WTC11 (cell line): ENCODE data around the gene ANXA5. TPM values are rescaled to one million over a fixed set of nuclear protein-coding genes. Genes with fewer than 3 reads are reported as not detected.

ENCODE experiments used
- ATAC-seq: fragments of 200-7000 bp; cut with Tn5 transposase; 2 replicates; pipeline ENCODE4 v1.10.0; 2021; ENCODE audit warnings: mild to moderate bottlenecking, moderate library complexity
- CTCF ChIA-PET: fragments of 300-600 bp; sonication (Branson Sonifier 250); formaldehyde crosslinking; loops from one replicate; lab custom pipeline; 2021; ENCODE audit warnings: antibody characterized with exemption; lab: Charles Lee
- POLR2A ChIA-PET: fragments of 350-600 bp; sonication (Branson Sonifier 250); formaldehyde crosslinking; loops from one replicate; lab custom pipeline; 2021; ENCODE audit warnings: antibody characterized with exemption; lab: Charles Lee
- DNase-seq: peaks from one replicate; pipeline ENCODE4 v3.0.0; 2021; ENCODE audit warnings: low spot score
- H3K27ac Mint-ChIP-seq: 2 replicates; pipeline ENCODE4 v1.8.0; 2021; ENCODE audit warnings: mixed read lengths
- H3K27me3 Mint-ChIP-seq: 2 replicates; pipeline ENCODE4 v1.8.0; 2021; ENCODE audit warnings: low read depth, mild to moderate bottlenecking, moderate library complexity, mixed read lengths
- H3K36me3 Mint-ChIP-seq: 2 replicates; pipeline ENCODE4 v1.8.0; 2021; ENCODE audit warnings: mixed read lengths
- H3K4me1 Mint-ChIP-seq: 2 replicates; pipeline ENCODE4 v1.8.0; 2022; ENCODE audit warnings: mixed read lengths
- H3K4me3 Mint-ChIP-seq: 2 replicates; pipeline ENCODE4 v1.8.0; 2021; ENCODE audit warnings: mild to moderate bottlenecking, moderate library complexity, mixed read lengths
- H3K9me3 Mint-ChIP-seq: 2 replicates; pipeline ENCODE4 v1.8.0; 2021; ENCODE audit warnings: mixed read lengths
- ARID4B ChIP-seq: sonication (generic); formaldehyde crosslinking; IDR thresholded peaks from 2 replicates; pipeline ENCODE4 v1.8.0; 2023; ENCODE audit warnings: missing genetic modification reagents, mild to moderate bottlenecking, borderline replicate concordance
- ATF1 ChIP-seq: sonication (generic); formaldehyde crosslinking; IDR thresholded peaks from 2 replicates; pipeline ENCODE4 v1.8.1; 2023; ENCODE audit warnings: mild to moderate bottlenecking, moderate library complexity, missing genetic modification reagents
- CREB1 ChIP-seq: sonication (generic); formaldehyde crosslinking; IDR thresholded peaks from 2 replicates; pipeline ENCODE4 v1.8.0; 2023; ENCODE audit warnings: mild to moderate bottlenecking, missing genetic modification reagents
- FOXJ3 ChIP-seq: sonication (generic); formaldehyde crosslinking; IDR thresholded peaks from 2 replicates; pipeline ENCODE4 v1.9.0; 2021; ENCODE audit warnings: missing genetic modification reagents, mild to moderate bottlenecking, borderline replicate concordance
- GRHL2 ChIP-seq: fragments of 250-450 bp; sonication (Bioruptor Pico); IDR thresholded peaks from 2 replicates; pipeline ENCODE4 v1.8.0; 2022; ENCODE audit warnings: mild to moderate bottlenecking, moderate library complexity; ENCODE audit not compliant: insufficient replicate concordance, severe bottlenecking
- HMGA2 ChIP-seq: fragments of 250-450 bp; sonication (Bioruptor Pico); IDR thresholded peaks from 2 replicates; pipeline ENCODE4 v1.4.0; 2021; ENCODE audit warnings: mild to moderate bottlenecking, moderate library complexity
- NFE2L1 ChIP-seq: sonication (generic); formaldehyde crosslinking; IDR thresholded peaks from 2 replicates; pipeline ENCODE4 v1.8.1; 2023; ENCODE audit warnings: missing genetic modification reagents
- OVOL2 ChIP-seq: fragments of 250-450 bp; sonication (Bioruptor Pico); IDR thresholded peaks from 2 replicates; pipeline ENCODE4 v1.9.0; 2021; ENCODE audit warnings: mild to moderate bottlenecking, borderline replicate concordance
- PREB ChIP-seq: sonication (generic); formaldehyde crosslinking; IDR thresholded peaks from 2 replicates; pipeline ENCODE4 v1.8.1; 2022; ENCODE audit warnings: mild to moderate bottlenecking, missing genetic modification reagents, moderate library complexity, borderline replicate concordance
- SMAD3 ChIP-seq: sonication (generic); formaldehyde crosslinking; IDR thresholded peaks from 2 replicates; pipeline ENCODE4 v1.8.0; 2022; ENCODE audit warnings: missing genetic modification reagents, mild to moderate bottlenecking, borderline replicate concordance
- SP1 ChIP-seq: sonication (generic); formaldehyde crosslinking; conservative IDR thresholded peaks from 2 replicates; pipeline ENCODE4 v1.8.1; 2022; ENCODE audit warnings: missing genetic modification reagents
- USF2 ChIP-seq: sonication (generic); formaldehyde crosslinking; IDR thresholded peaks from 2 replicates; pipeline ENCODE4 v1.8.1; 2023; ENCODE audit warnings: mild to moderate bottlenecking, missing genetic modification reagents, moderate library complexity
- ZNF121 ChIP-seq: sonication (generic); formaldehyde crosslinking; IDR thresholded peaks from 2 replicates; pipeline ENCODE4 v1.8.0; 2023; ENCODE audit warnings: missing genetic modification reagents
- ZNF138 ChIP-seq: sonication (generic); formaldehyde crosslinking; conservative IDR thresholded peaks from 2 replicates; pipeline ENCODE4 v1.8.1; 2022; ENCODE audit warnings: mild to moderate bottlenecking, moderate library complexity, missing genetic modification reagents
- ZNF219 ChIP-seq: sonication (generic); formaldehyde crosslinking; IDR thresholded peaks from 2 replicates; pipeline ENCODE4 v1.8.0; 2023; ENCODE audit warnings: missing genetic modification reagents, mild to moderate bottlenecking, borderline replicate concordance
- ZNF396 ChIP-seq: fragments of 250-450 bp; sonication (Bioruptor Pico); IDR thresholded peaks from 2 replicates; pipeline ENCODE4 v1.8.0; 2021; ENCODE audit warnings: mild to moderate bottlenecking, moderate library complexity, borderline replicate concordance
- ZSCAN18 ChIP-seq: fragments of 250-450 bp; sonication (Bioruptor Pico); IDR thresholded peaks from 2 replicates; pipeline ENCODE4 v2.1.2; 2022; ENCODE audit warnings: mild to moderate bottlenecking, moderate library complexity
- total RNA-seq: library from RNA; stranded (reverse); gene quantifications from 3 replicates; pipeline ENCODE4 v1.2.3, GENCODE V29; 2021
- TF ChIP-seq, protein P1 (sequence below): sonication (generic); formaldehyde crosslinking; IDR thresholded peaks from 2 replicates; pipeline ENCODE4 v1.8.0; 2022; ENCODE audit warnings: missing genetic modification reagents
- TF ChIP-seq, protein P2 (sequence below): sonication (generic); formaldehyde crosslinking; IDR thresholded peaks from 2 replicates; pipeline ENCODE4 v1.8.1; 2022; ENCODE audit warnings: low read depth, mild to moderate bottlenecking, moderate library complexity, missing genetic modification reagents, borderline replicate concordance

Gene ANXA5
- total RNA-seq, 1 experiment from 2014 or later = 186 TPM

GRCh38 chr4:121720109-121720508 lies 23.3 kb upstream of the ANXA5 start (continued):
- no peak for TF ChIP-seq USF2
- TF ChIP-seq OVOL2 (CRISPR knock-in tag) = no peak
- TF ChIP-seq GRHL2 (CRISPR knock-in tag) = no peak

DNA sequence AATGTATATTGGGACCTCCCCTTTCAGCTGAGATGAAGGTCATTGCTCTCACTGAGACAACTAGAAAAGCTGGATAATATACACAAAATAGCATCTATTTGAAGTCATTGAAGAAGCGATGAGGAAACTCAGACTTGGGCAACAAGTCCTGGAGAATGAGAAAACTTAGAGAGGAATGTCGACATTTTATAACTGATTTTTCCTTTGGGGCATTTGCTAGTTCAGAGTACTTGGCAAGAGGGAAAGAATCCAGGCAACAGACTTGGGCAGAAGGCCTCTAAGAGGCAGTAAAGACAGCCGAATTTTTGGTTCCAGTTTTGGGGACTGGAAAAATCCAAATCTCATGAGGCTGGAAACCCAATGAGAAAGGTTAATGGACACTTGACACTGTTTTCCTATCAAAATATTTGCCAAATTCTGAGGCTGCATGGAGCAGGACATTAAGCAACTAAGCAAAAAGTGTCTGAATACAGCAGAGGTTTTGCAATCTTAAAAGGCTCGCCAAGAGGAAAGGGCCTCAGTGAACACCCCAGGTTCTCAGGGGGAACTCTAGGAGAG lies 21.0 kb upstream of the ANXA5 start:
- CTCF ChIA-PET = no interaction called here
- POLR2A ChIA-PET = no interaction called here
- no peaks in the 10 kb centered on the region for H3K9me3 Mint-ChIP-seq
- no peak for DNase-seq
- H3K27me3 Mint-ChIP-seq = no peaks in the 10 kb centered on the region
- H3K4me3 Mint-ChIP-seq = no peak overlapping the region
- TF ChIP-seq SMAD3 (CRISPR knock-in tag) (no peak), CREB1 (CRISPR knock-in tag) (no peak), ZNF138 (CRISPR knock-in tag) (no peak), ZNF396 (no peak), HMGA2 (CRISPR knock-in tag) (no peak), ZNF121 (no peak)
- TF ChIP-seq, protein P1, sequence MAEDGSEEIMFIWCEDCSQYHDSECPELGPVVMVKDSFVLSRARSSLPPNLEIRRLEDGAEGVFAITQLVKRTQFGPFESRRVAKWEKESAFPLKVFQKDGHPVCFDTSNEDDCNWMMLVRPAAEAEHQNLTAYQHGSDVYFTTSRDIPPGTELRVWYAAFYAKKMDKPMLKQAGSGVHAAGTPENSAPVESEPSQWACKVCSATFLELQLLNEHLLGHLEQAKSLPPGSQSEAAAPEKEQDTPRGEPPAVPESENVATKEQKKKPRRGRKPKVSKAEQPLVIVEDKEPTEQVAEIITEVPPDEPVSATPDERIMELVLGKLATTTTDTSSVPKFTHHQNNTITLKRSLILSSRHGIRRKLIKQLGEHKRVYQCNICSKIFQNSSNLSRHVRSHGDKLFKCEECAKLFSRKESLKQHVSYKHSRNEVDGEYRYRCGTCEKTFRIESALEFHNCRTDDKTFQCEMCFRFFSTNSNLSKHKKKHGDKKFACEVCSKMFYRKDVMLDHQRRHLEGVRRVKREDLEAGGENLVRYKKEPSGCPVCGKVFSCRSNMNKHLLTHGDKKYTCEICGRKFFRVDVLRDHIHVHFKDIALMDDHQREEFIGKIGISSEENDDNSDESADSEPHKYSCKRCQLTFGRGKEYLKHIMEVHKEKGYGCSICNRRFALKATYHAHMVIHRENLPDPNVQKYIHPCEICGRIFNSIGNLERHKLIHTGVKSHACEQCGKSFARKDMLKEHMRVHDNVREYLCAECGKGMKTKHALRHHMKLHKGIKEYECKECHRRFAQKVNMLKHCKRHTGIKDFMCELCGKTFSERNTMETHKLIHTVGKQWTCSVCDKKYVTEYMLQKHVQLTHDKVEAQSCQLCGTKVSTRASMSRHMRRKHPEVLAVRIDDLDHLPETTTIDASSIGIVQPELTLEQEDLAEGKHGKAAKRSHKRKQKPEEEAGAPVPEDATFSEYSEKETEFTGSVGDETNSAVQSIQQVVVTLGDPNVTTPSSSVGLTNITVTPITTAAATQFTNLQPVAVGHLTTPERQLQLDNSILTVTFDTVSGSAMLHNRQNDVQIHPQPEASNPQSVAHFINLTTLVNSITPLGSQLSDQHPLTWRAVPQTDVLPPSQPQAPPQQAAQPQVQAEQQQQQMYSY (CRISPR knock-in tag) = no peak
- TF ChIP-seq, all 79 proteins: peak for 0
- Mint-ChIP-seq H3K36me3 (no peaks in the 10 kb centered on the region), H3K4me1 (no peaks in the 10 kb centered on the region), H3K27ac (no peak overlapping the region)
- ATAC-seq = no peak

DNA sequence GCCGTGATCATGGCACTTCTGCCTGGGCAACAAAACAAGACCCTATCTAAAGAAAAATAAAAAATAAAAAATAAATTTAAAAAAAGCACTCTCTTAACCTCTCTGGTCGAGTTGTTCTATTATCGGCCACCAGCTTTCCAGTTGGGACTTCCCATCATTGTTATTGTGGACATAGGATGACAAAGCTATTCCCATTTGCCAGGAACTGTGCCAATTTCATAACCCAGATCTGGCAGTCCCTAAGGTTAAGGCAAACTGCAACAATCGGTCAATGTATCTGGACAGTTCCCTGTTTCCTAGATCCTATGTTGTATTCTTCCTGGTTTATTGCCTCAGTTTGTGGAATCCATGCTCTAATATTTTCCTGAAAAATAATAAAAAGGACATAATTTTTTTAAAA lies 17.8 kb upstream of the ANXA5 start:
- H3K36me3 Mint-ChIP-seq = no peaks in the 10 kb centered on the region
- ATAC-seq = no peak
- no peak for TF ChIP-seq ATF1 (CRISPR knock-in tag)
- TF ChIP-seq, protein P2, sequence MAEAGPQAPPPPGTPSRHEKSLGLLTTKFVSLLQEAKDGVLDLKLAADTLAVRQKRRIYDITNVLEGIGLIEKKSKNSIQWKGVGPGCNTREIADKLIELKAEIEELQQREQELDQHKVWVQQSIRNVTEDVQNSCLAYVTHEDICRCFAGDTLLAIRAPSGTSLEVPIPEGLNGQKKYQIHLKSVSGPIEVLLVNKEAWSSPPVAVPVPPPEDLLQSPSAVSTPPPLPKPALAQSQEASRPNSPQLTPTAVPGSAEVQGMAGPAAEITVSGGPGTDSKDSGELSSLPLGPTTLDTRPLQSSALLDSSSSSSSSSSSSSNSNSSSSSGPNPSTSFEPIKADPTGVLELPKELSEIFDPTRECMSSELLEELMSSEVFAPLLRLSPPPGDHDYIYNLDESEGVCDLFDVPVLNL = no peak
- no peak for TF ChIP-seq SP1 (CRISPR knock-in tag)
- TF ChIP-seq ZNF121 = no peak
- no peak for TF ChIP-seq ZNF396
- TF ChIP-seq ZSCAN18 = no peak
- TF ChIP-seq FOXJ3 (CRISPR knock-in tag) = no peak
- no peak for TF ChIP-seq ARID4B (CRISPR knock-in tag)
- TF ChIP-seq NFE2L1 (CRISPR knock-in tag) = no peak
- no peak for TF ChIP-seq ZNF219 (CRISPR knock-in tag)
- no peak for TF ChIP-seq PREB

More for the DNA sequence above, 17.8 kb upstream of the ANXA5 start:
- no peaks in the 10 kb centered on the region for H3K9me3 Mint-ChIP-seq
- peaks cover 16% of the 10 kb centered on the region for H3K4me1 Mint-ChIP-seq
- no peak for DNase-seq
- CTCF ChIA-PET = no interaction called here
- POLR2A ChIA-PET = no interaction called here
- no peak overlapping the region for H3K4me3 Mint-ChIP-seq
- H3K27ac Mint-ChIP-seq = no peak overlapping the region
- H3K27me3 Mint-ChIP-seq = no peaks in the 10 kb centered on the region
